Liver (tissue), 9 donors: Measurements from ENCODE around the gene ZNF541. TPM values are rescaled to one million over a fixed set of nuclear protein-coding genes. Genes with fewer than 3 reads are reported as not detected.

Experiments used
- DNase-seq: peaks from one replicate; pipeline ENCODE4 v3.0.0-alpha.2; 2017; ENCODE audit warnings: low spot score
- H3K27ac ChIP-seq, 2 donors: one replicate each; pipeline ENCODE4 v1.7.0; 2013; ENCODE audit warnings: inconsistent platforms in 2 of 2, low read length in 2 of 2, control low read depth in 1 of 2, low read depth in 1 of 2, mild to moderate bottlenecking in 1 of 2
- H3K27me3 ChIP-seq, 4 donors: one replicate each; pipeline versions ENCODE4 v1.6.1 to v1.7.0; 2013; ENCODE audit warnings: low read length in 3 of 4, inconsistent platforms in 1 of 4, mild to moderate bottlenecking in 1 of 4, moderate library complexity in 1 of 4; ENCODE audit not compliant: control insufficient read depth in 4 of 4, insufficient read depth in 4 of 4
- H3K36me3 ChIP-seq, 4 donors: one replicate each; pipeline versions ENCODE4 v1.6.1 to v1.7.0; 2013; ENCODE audit warnings: low read length in 3 of 4, mild to moderate bottlenecking in 3 of 4, low read depth in 1 of 4, moderate library complexity in 1 of 4; ENCODE audit not compliant: control insufficient read depth in 4 of 4, insufficient read depth in 3 of 4
- H3K4me1 ChIP-seq, 4 donors: one replicate each; pipeline versions ENCODE4 v1.6.1 to v1.7.0; 2013; ENCODE audit warnings: low read length in 3 of 4, mild to moderate bottlenecking in 3 of 4, moderate library complexity in 1 of 4; ENCODE audit not compliant: control insufficient read depth in 4 of 4, insufficient read depth in 4 of 4
- H3K4me3 ChIP-seq, 3 donors: one replicate each; pipeline versions ENCODE4 v1.6.1 to v1.7.0; 2013; ENCODE audit warnings: low read length in 3 of 3, control low read depth in 1 of 3, low read depth in 1 of 3, mild to moderate bottlenecking in 1 of 3
- H3K9ac ChIP-seq, 2 donors: one replicate each; pipeline ENCODE4 v1.7.0; 2013; ENCODE audit warnings: low read length in 2 of 2, mild to moderate bottlenecking in 2 of 2, moderate library complexity in 2 of 2, control low read depth in 1 of 2, low read depth in 1 of 2
- H3K9me3 ChIP-seq, 4 donors: one replicate each; pipeline versions ENCODE4 v1.6.1 to v1.7.0; 2013; ENCODE audit warnings: low read length in 3 of 4; ENCODE audit not compliant: control insufficient read depth in 4 of 4
- EGR1 ChIP-seq, 2 donors: IDR thresholded peaks; 2 replicates each; pipeline ENCODE4 v1.6.1; 2016 to 2018; ENCODE audit warnings: antibody characterized with exemption in 2 of 2, low read depth in 2 of 2
- FOXA1 ChIP-seq: IDR thresholded peaks from 2 replicates; pipeline ENCODE4 v1.6.1; 2016; ENCODE audit warnings: antibody characterized with exemption
- FOXA2 ChIP-seq: IDR thresholded peaks from 2 replicates; pipeline ENCODE4 v1.6.1; 2016; ENCODE audit warnings: antibody characterized with exemption
- GABPA ChIP-seq, 2 donors: IDR thresholded peaks in 1 of 2; conservative IDR thresholded peaks in 1 of 2; 2 replicates each; pipeline ENCODE4 v1.6.1; 2016; ENCODE audit warnings: antibody characterized with exemption in 2 of 2, mild to moderate bottlenecking in 1 of 2, moderate library complexity in 1 of 2
- HNF4A ChIP-seq, 2 donors: conservative IDR thresholded peaks; 2 replicates each; pipeline ENCODE4 v1.6.1; 2016; ENCODE audit warnings: antibody characterized with exemption in 2 of 2, mild to moderate bottlenecking in 2 of 2
- HNF4G ChIP-seq: IDR thresholded peaks from 2 replicates; pipeline ENCODE4 v1.6.1; 2016; ENCODE audit warnings: antibody characterized with exemption
- JUND ChIP-seq, 2 donors: IDR thresholded peaks; 2 replicates each; pipeline ENCODE4 v1.6.1; 2016; ENCODE audit warnings: antibody characterized with exemption in 2 of 2
- NR2F2 ChIP-seq: IDR thresholded peaks from 2 replicates; pipeline ENCODE4 v1.6.1; 2016; ENCODE audit warnings: antibody characterized with exemption
- RAD21 ChIP-seq, 2 donors: IDR thresholded peaks; 2 replicates each; pipeline ENCODE4 v1.6.1; 2016; ENCODE audit warnings: antibody characterized with exemption in 2 of 2, mild to moderate bottlenecking in 2 of 2
- REST ChIP-seq: IDR thresholded peaks from 2 replicates; pipeline ENCODE4 v1.6.1; 2016; ENCODE audit warnings: antibody characterized with exemption, mild to moderate bottlenecking
- RXRA ChIP-seq, 2 donors: IDR thresholded peaks; 2 replicates each; pipeline ENCODE4 v1.6.1; 2017 to 2018; ENCODE audit warnings: antibody characterized with exemption in 2 of 2, mild to moderate bottlenecking in 1 of 2
- SP1 ChIP-seq: IDR thresholded peaks from 2 replicates; pipeline ENCODE4 v1.6.1; 2018; ENCODE audit warnings: antibody characterized with exemption, mild to moderate bottlenecking
- TAF1 ChIP-seq: conservative IDR thresholded peaks from 2 replicates; pipeline ENCODE4 v1.6.1; 2016; ENCODE audit warnings: antibody characterized with exemption, mild to moderate bottlenecking
- YY1 ChIP-seq: IDR thresholded peaks from 2 replicates; pipeline ENCODE4 v1.6.1; 2016; ENCODE audit warnings: antibody characterized with exemption, mild to moderate bottlenecking
- WGBS: extraction: QIAGEN DNeasy Blood & Tissue Kit; methylation state at CpG from one replicate; pipeline ENCODE4 v1.1.7; 2013; 5-methylcytosine and 5-hydroxymethylcytosine counted together
- polyA plus RNA-seq, 2 donors: library from polyadenylated mRNA; stranded (reverse) in 1 of 2; unstranded in 1 of 2; fragments of 200-250 nt in 1 of 2; fragments of >200 nt in 1 of 2; fragmentation: Nextera tagmentation in 1 of 2; extraction: Ambion mirVana in 1 of 2; gene quantifications; one replicate each; pipeline versions ENCODE4 v1.2.1 to v1.2.3, GENCODE V29; 2013 to 2015
- total RNA-seq, 2 donors: library from RNA; depleted of rRNA; stranded (reverse); fragments of >200 nt; gene quantifications; one replicate each; pipeline ENCODE4 v1.2.3, GENCODE V29; 2014
- TF ChIP-seq, protein P1 (sequence below): IDR thresholded peaks from 2 replicates; pipeline ENCODE4 v1.6.1; 2016; ENCODE audit warnings: antibody characterized with exemption
- TF ChIP-seq, protein P2 (sequence below): IDR thresholded peaks from 2 replicates; pipeline ENCODE4 v1.6.1; 2016; ENCODE audit warnings: antibody characterized with exemption
- TF ChIP-seq, protein P3 (sequence below): fragments of 150-350 bp; IDR thresholded peaks from 2 replicates; pipeline ENCODE4 v1.5.1; 2017; ENCODE audit warnings: improper control_type of control experiment, low read depth, low read length; ENCODE audit not compliant: missing input control
- TF ChIP-seq, protein P4 (sequence below): IDR thresholded peaks from 2 replicates; pipeline ENCODE4 v1.6.1; 2016; ENCODE audit warnings: antibody characterized with exemption
- donor health status: healthy.
- donor health status: healthy.
- donor health status: healthy.
- donor health status: healthy.
- donor health status: healthy.

ZNF541 gene
- total and polyA plus RNA-seq, 4 donors, result 0.05 to 0.09 (median 0.08) TPM; not detected in 1

DNA sequence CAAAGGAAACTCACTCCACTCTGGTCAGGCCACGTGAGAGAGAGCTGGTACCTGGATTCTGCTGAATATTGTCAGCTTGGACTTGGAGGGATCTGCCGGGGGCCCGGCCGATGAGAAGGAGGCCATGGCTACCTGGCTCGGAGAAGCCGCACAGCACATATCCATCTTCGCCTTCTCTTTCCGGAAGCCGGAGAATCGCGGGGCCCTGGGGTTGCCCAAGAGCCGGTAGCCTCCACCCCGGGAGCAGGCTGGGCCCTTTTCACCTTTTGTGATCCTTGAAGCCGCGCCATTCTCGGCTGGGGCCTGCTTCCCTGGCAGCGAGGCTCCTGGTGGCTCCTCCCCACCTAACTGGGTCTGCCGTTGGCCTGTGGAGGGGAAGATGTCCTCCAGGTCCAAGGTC, 28.9 kb downstream of the ZNF541 start:
- WGBS, result 94% methylated on average over 18 of the region's 18 CpGs
- Histone ChIP-seq H3K27ac (no peak overlapping the region), H3K9me3 (no peaks in the 10 kb centered on the region), H3K4me1 (peaks cover 0 to 6% (median 0%) of the 10 kb centered on the region in 4 donors), H3K9ac (no peak overlapping the region), H3K27me3 (no peaks in the 10 kb centered on the region), H3K36me3 (no peaks in the 10 kb centered on the region), H3K4me3 (no peak overlapping the region)
- no peak for DNase-seq
- TF ChIP-seq FOXA1 (no peak), SP1 (no peak), RXRA (IDR thresholded peaks at IDR 0.05) (no peak), HNF4A (conservative IDR thresholded peaks at IDR 0.05) (no peak), REST (no peak), YY1 (no peak), TAF1 (no peak), RAD21 (IDR thresholded peaks at IDR 0.05) (no peak), FOXA2 (no peak), EGR1 (IDR thresholded peaks at IDR 0.05; ENCODE audit: low read depth in 2 of 2) (no peak)

DNA sequence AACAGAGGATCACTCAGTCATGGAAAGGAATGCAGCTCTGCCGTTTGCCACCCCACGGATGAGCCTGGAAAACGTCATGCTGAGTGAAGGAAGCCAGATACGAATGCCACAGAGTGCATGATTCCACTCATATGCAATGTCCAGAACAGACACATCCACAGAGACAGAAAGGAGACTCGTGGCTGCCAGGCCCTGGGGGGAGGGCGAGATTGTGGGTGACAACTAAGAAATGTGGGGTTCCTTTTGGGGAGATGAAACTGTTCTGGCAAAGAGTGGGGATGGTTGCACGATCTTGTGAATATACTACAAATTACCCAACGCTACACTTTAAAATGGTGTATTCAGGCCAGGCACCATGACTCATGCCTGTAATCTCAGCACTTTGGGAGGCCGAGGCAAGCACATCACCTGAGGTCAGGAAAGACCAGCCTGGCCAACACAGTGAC, 30.9 kb downstream of the ZNF541 start:
- Histone ChIP-seq H3K9ac (no peak overlapping the region), H3K27me3 (no peaks in the 10 kb centered on the region), H3K9me3 (no peaks in the 10 kb centered on the region), H3K4me3 (no peak overlapping the region), H3K27ac (no peak overlapping the region), H3K36me3 (no peaks in the 10 kb centered on the region), H3K4me1 (peaks cover 0 to 6% (median 0%) of the 10 kb centered on the region in 4 donors)
- no peak for TF ChIP-seq RAD21 (IDR thresholded peaks at IDR 0.05)
- no peak for TF ChIP-seq FOXA1
- no peak for TF ChIP-seq YY1
- no peak for TF ChIP-seq NR2F2
- TF ChIP-seq FOXA2, result no peak
- no peak for TF ChIP-seq GABPA (IDR thresholded peaks at IDR 0.05 in 1 of 2, conservative IDR thresholded peaks at IDR 0.05 in 1 of 2)
- TF ChIP-seq HNF4G, result no peak
- no peak for TF ChIP-seq HNF4A (conservative IDR thresholded peaks at IDR 0.05)
- TF ChIP-seq, protein P1, sequence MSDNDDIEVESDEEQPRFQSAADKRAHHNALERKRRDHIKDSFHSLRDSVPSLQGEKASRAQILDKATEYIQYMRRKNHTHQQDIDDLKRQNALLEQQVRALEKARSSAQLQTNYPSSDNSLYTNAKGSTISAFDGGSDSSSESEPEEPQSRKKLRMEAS, result no peak
- TF ChIP-seq SP1, result no peak
- no peak for TF ChIP-seq RXRA (IDR thresholded peaks at IDR 0.05)
- 85% methylated on average over 9 of the region's 9 CpGs for WGBS
- no peak for DNase-seq

GRCh38 chr19:47541518-47541917, 31.4 kb downstream of the ZNF541 start:
- H3K4me1 ChIP-seq, result peaks cover 0 to 6% (median 0%) of the 10 kb centered on the region in 4 donors
- no peaks in the 10 kb centered on the region for H3K36me3 ChIP-seq
- no peak for DNase-seq
- H3K27ac ChIP-seq, result no peak overlapping the region
- 77% methylated on average over 6 of the region's 6 CpGs for WGBS
- H3K4me3 ChIP-seq, result no peak overlapping the region
- no peaks in the 10 kb centered on the region for H3K27me3 ChIP-seq
- H3K9me3 ChIP-seq, result no peaks in the 10 kb centered on the region
- H3K9ac ChIP-seq, result no peak overlapping the region
- TF ChIP-seq TAF1, result no peak
- TF ChIP-seq, protein P1, result no peak
- TF ChIP-seq HNF4G, result no peak
- no peak for TF ChIP-seq HNF4A (conservative IDR thresholded peaks at IDR 0.05)
- no peak for TF ChIP-seq NR2F2
- no peak for TF ChIP-seq GABPA (IDR thresholded peaks at IDR 0.05 in 1 of 2, conservative IDR thresholded peaks at IDR 0.05 in 1 of 2)
- TF ChIP-seq JUND (IDR thresholded peaks at IDR 0.05), result no peak
- TF ChIP-seq FOXA2, result no peak
- TF ChIP-seq, protein P2, sequence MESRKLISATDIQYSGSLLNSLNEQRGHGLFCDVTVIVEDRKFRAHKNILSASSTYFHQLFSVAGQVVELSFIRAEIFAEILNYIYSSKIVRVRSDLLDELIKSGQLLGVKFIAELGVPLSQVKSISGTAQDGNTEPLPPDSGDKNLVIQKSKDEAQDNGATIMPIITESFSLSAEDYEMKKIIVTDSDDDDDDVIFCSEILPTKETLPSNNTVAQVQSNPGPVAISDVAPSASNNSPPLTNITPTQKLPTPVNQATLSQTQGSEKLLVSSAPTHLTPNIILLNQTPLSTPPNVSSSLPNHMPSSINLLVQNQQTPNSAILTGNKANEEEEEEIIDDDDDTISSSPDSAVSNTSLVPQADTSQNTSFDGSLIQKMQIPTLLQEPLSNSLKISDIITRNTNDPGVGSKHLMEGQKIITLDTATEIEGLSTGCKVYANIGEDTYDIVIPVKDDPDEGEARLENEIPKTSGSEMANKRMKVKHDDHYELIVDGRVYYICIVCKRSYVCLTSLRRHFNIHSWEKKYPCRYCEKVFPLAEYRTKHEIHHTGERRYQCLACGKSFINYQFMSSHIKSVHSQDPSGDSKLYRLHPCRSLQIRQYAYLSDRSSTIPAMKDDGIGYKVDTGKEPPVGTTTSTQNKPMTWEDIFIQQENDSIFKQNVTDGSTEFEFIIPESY, result no peak
- TF ChIP-seq YY1, result no peak
- TF ChIP-seq FOXA1, result no peak
- no peak for TF ChIP-seq RAD21 (IDR thresholded peaks at IDR 0.05)
- TF ChIP-seq, protein P3, sequence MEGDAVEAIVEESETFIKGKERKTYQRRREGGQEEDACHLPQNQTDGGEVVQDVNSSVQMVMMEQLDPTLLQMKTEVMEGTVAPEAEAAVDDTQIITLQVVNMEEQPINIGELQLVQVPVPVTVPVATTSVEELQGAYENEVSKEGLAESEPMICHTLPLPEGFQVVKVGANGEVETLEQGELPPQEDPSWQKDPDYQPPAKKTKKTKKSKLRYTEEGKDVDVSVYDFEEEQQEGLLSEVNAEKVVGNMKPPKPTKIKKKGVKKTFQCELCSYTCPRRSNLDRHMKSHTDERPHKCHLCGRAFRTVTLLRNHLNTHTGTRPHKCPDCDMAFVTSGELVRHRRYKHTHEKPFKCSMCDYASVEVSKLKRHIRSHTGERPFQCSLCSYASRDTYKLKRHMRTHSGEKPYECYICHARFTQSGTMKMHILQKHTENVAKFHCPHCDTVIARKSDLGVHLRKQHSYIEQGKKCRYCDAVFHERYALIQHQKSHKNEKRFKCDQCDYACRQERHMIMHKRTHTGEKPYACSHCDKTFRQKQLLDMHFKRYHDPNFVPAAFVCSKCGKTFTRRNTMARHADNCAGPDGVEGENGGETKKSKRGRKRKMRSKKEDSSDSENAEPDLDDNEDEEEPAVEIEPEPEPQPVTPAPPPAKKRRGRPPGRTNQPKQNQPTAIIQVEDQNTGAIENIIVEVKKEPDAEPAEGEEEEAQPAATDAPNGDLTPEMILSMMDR, result no peak
- no peak for TF ChIP-seq RXRA (IDR thresholded peaks at IDR 0.05)
- TF ChIP-seq, protein P4, sequence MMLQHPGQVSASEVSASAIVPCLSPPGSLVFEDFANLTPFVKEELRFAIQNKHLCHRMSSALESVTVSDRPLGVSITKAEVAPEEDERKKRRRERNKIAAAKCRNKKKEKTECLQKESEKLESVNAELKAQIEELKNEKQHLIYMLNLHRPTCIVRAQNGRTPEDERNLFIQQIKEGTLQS, result no peak
- TF ChIP-seq SP1, result no peak
